Measurements from ENCODE around the gene EEF2. TPM values are rescaled to one million over a fixed set of nuclear protein-coding genes. Genes with fewer than 3 reads are reported as not detected.
"Not testable (repeated sequence)": the region's sequence is repeated elsewhere in the genome, so short reads cannot be mapped to it uniquely, and the experiment has no call there.

The EEF2 gene
- total and polyA plus RNA-seq, 4 donors, result 969 to 1,851 (median 1,406) TPM

DNA sequence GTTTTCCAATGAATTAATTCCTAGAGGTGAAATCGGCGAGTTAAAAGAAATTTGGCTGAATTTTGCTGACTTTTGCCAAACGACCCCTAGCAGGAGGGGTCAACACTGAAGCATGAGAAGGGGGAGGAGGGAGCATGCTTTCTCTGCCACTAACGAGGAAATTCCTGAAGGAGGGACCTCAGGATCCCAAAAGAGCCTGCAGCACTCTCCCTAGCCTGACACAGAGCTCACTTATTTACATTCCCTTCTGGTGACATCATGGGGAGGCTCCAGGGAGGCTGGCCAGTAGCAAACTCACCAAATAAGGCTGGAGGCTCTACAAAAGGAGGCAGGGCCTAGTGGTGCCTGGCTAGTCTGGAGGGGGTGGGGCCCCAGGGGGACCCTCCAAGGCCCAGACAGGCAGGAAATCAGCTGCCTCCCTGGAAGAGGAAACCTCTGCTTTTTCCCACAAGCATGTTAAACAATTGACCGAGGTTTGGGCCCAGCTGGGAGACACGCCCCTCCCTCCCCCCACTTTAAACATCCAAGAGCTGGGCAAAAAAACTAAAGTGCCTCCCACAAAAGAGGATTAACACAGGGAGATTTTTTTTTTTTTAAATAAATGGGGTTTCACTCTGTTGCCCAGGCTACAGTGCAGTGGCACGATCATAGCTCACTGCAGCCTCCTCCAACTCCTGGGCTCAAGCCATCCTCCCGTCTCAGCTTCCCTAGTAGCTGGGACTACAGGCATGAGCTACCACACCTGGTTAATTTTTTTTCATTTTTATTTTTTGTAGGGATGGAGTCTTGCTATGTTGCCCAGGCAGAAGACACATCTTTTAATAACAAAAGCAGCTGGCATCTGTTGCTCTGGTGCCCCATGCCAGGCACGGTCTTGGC is 16.5 kb downstream of the EEF2 start:
- no peaks in the 10 kb centered on the region for H3K9me3 ChIP-seq (ENCODE audit: control insufficient read depth, low read length)
- 2 to 4% methylated on average over 9 of the region's 9 CpGs for WGBS, 2 donors
- peak; percentile 93 to 94 for DNase-seq
- H3K36me3 ChIP-seq (ENCODE audit: control insufficient read depth in 1 of 2, insufficient read depth in 2 of 2, low read length in 1 of 2), result peaks cover 0 to 6% of the 10 kb centered on the region in 2 donors
- no peaks in the 10 kb centered on the region for H3K4me1 ChIP-seq (ENCODE audit: control insufficient read depth in 1 of 2, insufficient read depth in 2 of 2, low read length in 2 of 2)
- peak; percentile 92 for ATAC-seq (ENCODE audit: low FRiP score)
- intact Hi-C loops (cut with DNase I), result loop anchor here in 1 of 2 donors (2.0 kb wide), 1 partner anchor 38 kb away; the partner anchor contains the start of gene PIAS4
- no peaks in the 10 kb centered on the region for H3K27me3 ChIP-seq (ENCODE audit: control insufficient read depth in 1 of 2, insufficient read depth in 2 of 2, low read length in 1 of 2)
- H3K27ac ChIP-seq (ENCODE audit: low read depth in 1 of 2, low read length in 2 of 2), result peak overlapping the region; percentile 92 to 94
- no peak overlapping the region for H3K4me3 ChIP-seq (ENCODE audit: low read length in 2 of 2)

DNA sequence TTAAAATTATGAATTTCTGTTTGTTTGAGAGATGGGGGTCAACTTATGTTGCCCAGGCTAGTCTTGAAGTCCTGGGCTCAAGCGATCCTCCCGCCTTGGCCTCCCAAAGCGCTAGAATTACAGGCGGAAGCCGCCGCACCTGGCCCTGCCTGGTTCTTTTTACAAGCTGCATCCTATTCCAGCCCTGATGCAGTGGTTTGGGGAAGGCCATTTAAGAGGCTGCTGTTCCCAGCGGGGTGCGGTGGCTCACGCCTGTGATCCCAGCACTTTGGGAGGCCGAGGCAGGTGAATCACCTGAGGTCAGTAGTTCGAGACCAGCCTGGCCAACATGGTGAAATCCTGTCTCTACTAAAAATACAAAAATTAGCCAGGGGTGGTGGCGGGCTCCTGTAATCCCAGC is 17.3 kb downstream of the EEF2 start:
- 76 to 78% methylated on average over 12 of the region's 12 CpGs for WGBS, 2 donors
- ATAC-seq (ENCODE audit: low FRiP score); H3K27me3 ChIP-seq (ENCODE audit: control insufficient read depth in 1 of 2, insufficient read depth in 2 of 2, low read length in 1 of 2); DNase-seq; H3K9me3 ChIP-seq (ENCODE audit: control insufficient read depth, low read length); H3K4me3 ChIP-seq (ENCODE audit: low read length in 2 of 2); H3K4me1 ChIP-seq (ENCODE audit: control insufficient read depth in 1 of 2, insufficient read depth in 2 of 2, low read length in 2 of 2): not testable (repeated sequence)
- Histone ChIP-seq H3K27ac (ENCODE audit: low read depth in 1 of 2, low read length in 2 of 2) (peak overlapping the region; percentile 64 to 90), H3K36me3 (ENCODE audit: control insufficient read depth in 1 of 2, insufficient read depth in 2 of 2, low read length in 1 of 2) (peaks cover 0 to 14% of the 10 kb centered on the region in 2 donors)
- intact Hi-C loops (cut with DNase I), result loop anchor here in 1 of 2 donors (2.0 kb wide), 1 partner anchor 39 kb away; the partner anchor contains the start of gene PIAS4

DNA sequence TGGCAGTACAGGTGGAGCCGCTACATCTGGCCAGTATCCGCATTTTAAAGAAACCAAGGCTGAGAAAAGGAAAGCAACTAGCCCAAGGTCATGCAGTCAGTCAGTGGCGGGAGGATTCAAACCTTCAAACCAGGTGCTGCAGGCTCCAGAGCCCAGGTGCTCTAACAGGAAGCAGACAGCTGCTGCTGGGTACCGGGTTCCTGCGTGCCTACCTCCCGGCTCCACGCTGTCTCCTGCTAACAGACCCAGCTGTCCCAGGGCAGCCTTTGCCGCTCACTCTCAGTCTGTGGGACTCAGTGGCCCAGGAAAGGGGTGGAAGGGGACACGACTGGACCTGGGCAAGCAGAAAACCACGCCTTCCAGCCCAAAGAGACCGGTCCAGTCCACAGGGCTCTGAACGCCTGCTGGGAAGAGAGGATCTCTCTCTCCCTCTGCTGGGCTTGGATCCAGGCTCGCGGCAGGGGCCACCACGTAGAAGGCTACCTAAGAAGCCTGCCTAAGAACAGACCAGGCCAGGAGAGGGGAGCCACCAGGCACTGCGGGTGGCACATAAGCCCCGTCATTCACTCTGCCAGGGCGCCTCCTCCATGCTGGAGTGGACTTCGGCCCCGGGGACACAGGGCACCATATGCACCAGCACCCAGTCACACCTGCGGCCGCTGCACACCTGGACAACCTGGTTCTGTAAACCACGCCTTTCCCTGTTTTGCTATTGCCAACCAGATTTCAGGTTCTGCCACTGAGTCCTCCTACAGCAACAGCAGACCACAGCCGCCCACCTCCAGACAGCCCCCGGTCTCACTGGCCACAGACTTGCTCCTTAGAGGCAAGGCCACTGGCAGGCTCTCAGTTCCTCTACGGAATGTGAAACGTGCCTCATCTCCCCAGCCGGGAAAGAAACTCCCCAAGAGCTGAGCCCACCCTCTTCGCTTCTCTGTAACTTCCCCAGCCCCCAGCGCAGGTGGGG is 18.9 kb downstream of the EEF2 start:
- peaks cover 0 to 14% of the 10 kb centered on the region in 2 donors for H3K36me3 ChIP-seq (ENCODE audit: control insufficient read depth in 1 of 2, insufficient read depth in 2 of 2, low read length in 1 of 2)
- H3K27me3 ChIP-seq (ENCODE audit: control insufficient read depth in 1 of 2, insufficient read depth in 2 of 2, low read length in 1 of 2), result no peaks in the 10 kb centered on the region
- H3K9me3 ChIP-seq (ENCODE audit: control insufficient read depth, low read length), result no peaks in the 10 kb centered on the region
- peak overlapping the region in 1 of 2 donors; percentile 29 for H3K27ac ChIP-seq (ENCODE audit: low read depth in 1 of 2, low read length in 2 of 2)
- DNase-seq (no peak), ATAC-seq (ENCODE audit: low FRiP score) (no peak)
- no peaks in the 10 kb centered on the region for H3K4me1 ChIP-seq (ENCODE audit: control insufficient read depth in 1 of 2, insufficient read depth in 2 of 2, low read length in 2 of 2)
- no peak overlapping the region for H3K4me3 ChIP-seq (ENCODE audit: low read length in 2 of 2)
- intact Hi-C loops (cut with DNase I), result no loop called here
- WGBS, 2 donors, result 65 to 66% methylated on average over 28 to 30 of the region's 30 CpGs

DNA sequence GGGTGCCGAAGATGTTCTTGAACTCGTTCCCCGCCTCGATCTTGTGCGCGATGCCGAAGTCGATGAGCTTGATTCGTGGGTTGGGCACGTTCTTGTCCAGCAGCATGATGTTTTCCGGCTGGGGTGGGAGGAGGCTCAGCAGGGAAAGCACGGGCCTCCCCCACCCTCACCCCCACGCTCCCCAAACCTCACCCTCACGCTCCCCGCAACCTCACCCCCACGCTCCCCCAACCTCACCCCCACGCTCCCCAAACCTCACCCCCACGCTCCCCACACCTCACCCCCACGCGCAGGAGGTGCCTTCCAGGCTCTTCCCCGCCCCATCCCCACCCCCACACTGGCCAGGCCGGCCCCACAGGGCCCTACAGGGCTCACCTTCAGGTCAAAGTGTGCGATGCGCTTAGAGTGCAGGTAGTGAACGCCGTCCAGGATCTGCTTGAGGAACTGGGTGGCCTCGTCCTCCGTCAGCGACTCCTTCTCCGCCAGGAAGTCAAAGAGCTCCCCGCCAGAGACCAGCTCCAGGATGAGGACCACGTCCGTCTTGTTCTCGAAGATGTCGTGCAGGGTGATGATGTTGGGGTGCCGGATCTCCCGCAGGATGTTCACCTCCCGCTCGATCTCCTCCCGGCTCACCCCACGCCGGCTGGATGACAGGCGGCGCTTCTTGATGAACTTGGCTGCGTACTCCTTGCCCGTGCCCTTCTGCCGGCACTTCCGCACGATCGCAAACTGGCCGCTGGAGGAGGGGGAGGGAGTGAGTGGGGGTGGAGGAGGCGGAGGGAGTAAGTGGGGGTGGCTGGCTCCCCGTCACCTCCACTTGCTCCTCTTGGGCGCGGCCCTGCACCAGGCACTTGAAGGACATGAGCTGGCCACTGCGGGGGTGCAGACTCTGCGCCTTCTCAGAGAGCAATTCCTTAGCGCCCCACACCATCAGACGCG is 20.7 kb downstream of the EEF2 start:
- ATAC-seq (ENCODE audit: low FRiP score), result no peak
- H3K27ac ChIP-seq (ENCODE audit: low read depth in 1 of 2, low read length in 2 of 2), result no peak overlapping the region
- H3K4me3 ChIP-seq (ENCODE audit: low read length in 2 of 2), result no peak overlapping the region
- H3K4me1 ChIP-seq (ENCODE audit: control insufficient read depth in 1 of 2, insufficient read depth in 2 of 2, low read length in 2 of 2), result no peaks in the 10 kb centered on the region
- intact Hi-C loops (cut with DNase I), result no loop called here
- peaks cover 3 to 21% of the 10 kb centered on the region in 2 donors for H3K36me3 ChIP-seq (ENCODE audit: control insufficient read depth in 1 of 2, insufficient read depth in 2 of 2, low read length in 1 of 2)
- WGBS, 2 donors, result 86 to 88% methylated on average over 56 to 60 of the region's 60 CpGs
- H3K27me3 ChIP-seq (ENCODE audit: control insufficient read depth in 1 of 2, insufficient read depth in 2 of 2, low read length in 1 of 2), result no peaks in the 10 kb centered on the region
- H3K9me3 ChIP-seq (ENCODE audit: control insufficient read depth, low read length), result no peaks in the 10 kb centered on the region
- no peak for DNase-seq

DNA sequence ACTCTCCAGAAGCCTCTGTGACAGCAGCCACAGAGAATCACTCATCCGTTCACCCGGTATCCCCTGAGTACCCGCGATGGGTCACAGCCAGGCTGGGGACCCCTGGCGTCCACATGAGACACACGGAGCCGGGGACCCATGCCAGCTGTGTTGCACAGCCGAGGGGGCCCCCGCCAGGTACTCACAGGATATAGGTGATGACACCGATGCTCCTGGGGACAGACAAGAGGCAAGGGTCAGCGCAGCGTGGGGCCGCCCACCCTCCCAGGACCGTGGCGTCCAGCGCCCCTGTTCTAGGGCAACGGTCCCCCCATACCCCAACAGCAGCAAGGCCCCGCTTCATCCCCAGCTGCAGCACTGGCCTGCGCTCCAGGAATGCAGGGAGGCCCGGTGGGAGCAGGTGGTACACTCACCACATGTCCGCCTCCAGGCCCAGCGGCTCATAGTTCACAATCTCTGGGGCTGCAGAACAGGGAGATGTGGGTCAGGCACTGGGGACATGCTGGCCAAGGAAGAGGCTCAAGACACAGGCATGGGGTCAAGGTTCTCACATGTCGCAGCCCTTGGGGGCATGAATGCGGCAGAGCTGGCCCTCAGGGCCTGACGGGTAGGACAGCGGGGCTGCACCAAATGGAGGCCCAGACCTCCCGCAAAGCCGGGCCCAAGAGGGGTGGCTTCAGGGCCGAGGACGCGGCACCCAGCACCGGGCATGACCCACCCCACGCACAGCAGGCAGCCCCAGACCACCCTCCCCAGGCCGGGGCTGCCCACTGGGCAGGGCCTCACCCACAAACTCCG is 21.6 kb downstream of the EEF2 start:
- intact Hi-C loops (cut with DNase I), result no loop called here
- DNase-seq (no peak), ATAC-seq (ENCODE audit: low FRiP score) (no peak)
- H3K27me3 ChIP-seq (ENCODE audit: control insufficient read depth in 1 of 2, insufficient read depth in 2 of 2, low read length in 1 of 2), result no peaks in the 10 kb centered on the region
- H3K36me3 ChIP-seq (ENCODE audit: control insufficient read depth in 1 of 2, insufficient read depth in 2 of 2, low read length in 1 of 2), result peaks cover 3 to 29% of the 10 kb centered on the region in 2 donors
- 87 to 90% methylated on average over 35 of the region's 35 CpGs for WGBS, 2 donors
- no peak overlapping the region for H3K4me3 ChIP-seq (ENCODE audit: low read length in 2 of 2)
- no peak overlapping the region for H3K27ac ChIP-seq (ENCODE audit: low read depth in 1 of 2, low read length in 2 of 2)
- H3K9me3 ChIP-seq (ENCODE audit: control insufficient read depth, low read length), result no peaks in the 10 kb centered on the region
- H3K4me1 ChIP-seq (ENCODE audit: control insufficient read depth in 1 of 2, insufficient read depth in 2 of 2, low read length in 2 of 2), result no peaks in the 10 kb centered on the region

DNA sequence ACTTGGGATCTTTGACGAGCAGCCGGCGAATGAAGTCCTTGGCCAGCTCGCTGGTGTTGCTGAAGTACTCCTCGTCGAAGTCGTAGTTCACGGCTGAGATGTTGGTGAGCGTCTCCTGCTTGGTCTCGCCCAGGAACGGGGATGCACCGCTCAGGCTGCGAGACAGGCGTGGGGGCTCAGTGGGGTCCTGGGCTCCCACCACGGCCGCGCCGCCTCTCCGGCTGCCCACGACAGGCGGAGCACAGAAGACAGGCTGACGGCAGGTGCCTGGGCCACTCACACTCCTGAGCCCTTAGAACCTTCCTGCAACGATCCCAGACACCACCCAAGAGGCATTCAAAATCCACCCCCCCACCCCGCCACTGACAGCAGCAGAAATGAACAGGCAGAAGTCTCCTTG is 24.3 kb downstream of the EEF2 start:
- no peak overlapping the region for H3K4me3 ChIP-seq (ENCODE audit: low read length in 2 of 2)
- intact Hi-C loops (cut with DNase I), result no loop called here
- ATAC-seq (ENCODE audit: low FRiP score), result no peak

DNA sequence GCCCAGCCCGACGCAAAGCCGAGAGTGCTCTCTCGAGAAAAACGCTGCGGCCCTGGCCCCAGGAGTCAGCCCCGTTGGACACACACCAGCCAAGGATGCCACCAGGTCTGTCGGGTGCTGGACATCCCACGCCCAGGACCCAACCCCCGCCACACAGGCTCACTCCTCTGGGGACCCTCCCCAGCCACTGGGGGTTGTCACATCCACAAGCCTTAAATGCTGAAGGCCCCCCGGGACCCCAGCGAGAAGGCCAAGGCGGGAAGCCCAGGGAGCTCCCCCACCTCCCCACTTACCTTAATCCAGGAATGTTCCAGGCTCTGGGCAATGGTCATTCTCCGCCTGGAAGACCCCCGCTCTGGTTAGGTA is 25.5 kb downstream of the EEF2 start:
- H3K27me3 ChIP-seq (ENCODE audit: control insufficient read depth in 1 of 2, insufficient read depth in 2 of 2, low read length in 1 of 2), result no peaks in the 10 kb centered on the region
- DNase-seq (no peak), ATAC-seq (ENCODE audit: low FRiP score) (no peak)
- H3K36me3 ChIP-seq (ENCODE audit: control insufficient read depth in 1 of 2, insufficient read depth in 2 of 2, low read length in 1 of 2), result peaks cover 3 to 28% of the 10 kb centered on the region in 2 donors
- intact Hi-C loops (cut with DNase I), result no loop called here
- H3K9me3 ChIP-seq (ENCODE audit: control insufficient read depth, low read length), result no peaks in the 10 kb centered on the region
- no peak overlapping the region for H3K27ac ChIP-seq (ENCODE audit: low read depth in 1 of 2, low read length in 2 of 2)
- 94% methylated on average over 15 of the region's 15 CpGs for WGBS, 2 donors
- no peak overlapping the region for H3K4me3 ChIP-seq (ENCODE audit: low read length in 2 of 2)
- H3K4me1 ChIP-seq (ENCODE audit: control insufficient read depth in 1 of 2, insufficient read depth in 2 of 2, low read length in 2 of 2), result no peaks in the 10 kb centered on the region

More for the DNA sequence above, 24.3 kb downstream of the EEF2 start:
- DNase-seq, result no peak
- peaks cover 3 to 29% of the 10 kb centered on the region in 2 donors for H3K36me3 ChIP-seq (ENCODE audit: control insufficient read depth in 1 of 2, insufficient read depth in 2 of 2, low read length in 1 of 2)
- no peaks in the 10 kb centered on the region for H3K9me3 ChIP-seq (ENCODE audit: control insufficient read depth, low read length)
- H3K4me1 ChIP-seq (ENCODE audit: control insufficient read depth in 1 of 2, insufficient read depth in 2 of 2, low read length in 2 of 2), result no peaks in the 10 kb centered on the region
- H3K27ac ChIP-seq (ENCODE audit: low read depth in 1 of 2, low read length in 2 of 2), result no peak overlapping the region
- WGBS, 2 donors, result 92% methylated on average over 24 of the region's 24 CpGs
- H3K27me3 ChIP-seq (ENCODE audit: control insufficient read depth in 1 of 2, insufficient read depth in 2 of 2, low read length in 1 of 2), result no peaks in the 10 kb centered on the region
